H1 (cell line): Measurements from ENCODE around the gene PITPNB. TPM values are rescaled to one million over a fixed set of nuclear protein-coding genes. Genes with fewer than 3 reads are reported as not detected.

Experiments used
- ASH2L ChIP-seq: fragments of 200-600, 300-600 bp; sonication (generic); IDR thresholded peaks from one replicate; pipeline ENCODE4 v1.7.1; 2017; ENCODE audit warnings: low read length
- RFX5 ChIP-seq: IDR thresholded peaks from 2 replicates; pipeline ENCODE4 v1.6.1; 2011; ENCODE audit warnings: low read depth, low read length, improper control_type of control experiment, borderline replicate concordance
- polyA plus RNA-seq, 7 experiments: library from polyadenylated mRNA; depleted of rRNA in 3 of 7; stranded (reverse) in 5 of 7; unstranded in 2 of 7; fragments of >200 nt in 5 of 7; fragments of 200-250 nt in 2 of 7; gene quantifications; 1 replicate in 5 of 7; 2 replicates in 1 of 7; 4 replicates in 1 of 7; pipeline versions ENCODE4 v1.2.1 to v1.2.3, GENCODE V29; 2011 to 2013; ENCODE audit warnings: missing spikeins in 2 of 7, mixed read lengths in 2 of 7
- total RNA-seq: library from RNA; stranded (reverse); fragmentation: NEBNext Ultra II Directional; extraction: Animal tissue kit (Norgen Biotek cat#: 25700); gene quantifications from 2 replicates; pipeline ENCODE4 v1.2.1, GENCODE V29; 2021
- TF ChIP-seq, protein P1 (sequence below): IDR thresholded peaks from 2 replicates; pipeline ENCODE4 v1.6.1; 2012; ENCODE audit warnings: inconsistent platforms
- TF ChIP-seq, protein P2 (sequence below), 3 experiments: IDR thresholded peaks; 1 replicate in 2 of 3; 2 replicates in 1 of 3; pipeline versions ENCODE4 v1.5.1 to v1.6.1; 2011; ENCODE audit warnings: low read length in 3 of 3, mild to moderate bottlenecking in 3 of 3, inconsistent platforms in 2 of 3, low read depth in 1 of 3, moderate library complexity in 1 of 3; ENCODE audit not compliant: insufficient read depth in 1 of 3; ENCODE audit errors: control extremely low read depth in 1 of 3

Gene PITPNB
- total and polyA plus RNA-seq, 2 of the 8 experiments (the other 6 are each of a cell fraction or from before 2014, with no cell fraction given) = 24.6 to 89.3 TPM

DNA sequence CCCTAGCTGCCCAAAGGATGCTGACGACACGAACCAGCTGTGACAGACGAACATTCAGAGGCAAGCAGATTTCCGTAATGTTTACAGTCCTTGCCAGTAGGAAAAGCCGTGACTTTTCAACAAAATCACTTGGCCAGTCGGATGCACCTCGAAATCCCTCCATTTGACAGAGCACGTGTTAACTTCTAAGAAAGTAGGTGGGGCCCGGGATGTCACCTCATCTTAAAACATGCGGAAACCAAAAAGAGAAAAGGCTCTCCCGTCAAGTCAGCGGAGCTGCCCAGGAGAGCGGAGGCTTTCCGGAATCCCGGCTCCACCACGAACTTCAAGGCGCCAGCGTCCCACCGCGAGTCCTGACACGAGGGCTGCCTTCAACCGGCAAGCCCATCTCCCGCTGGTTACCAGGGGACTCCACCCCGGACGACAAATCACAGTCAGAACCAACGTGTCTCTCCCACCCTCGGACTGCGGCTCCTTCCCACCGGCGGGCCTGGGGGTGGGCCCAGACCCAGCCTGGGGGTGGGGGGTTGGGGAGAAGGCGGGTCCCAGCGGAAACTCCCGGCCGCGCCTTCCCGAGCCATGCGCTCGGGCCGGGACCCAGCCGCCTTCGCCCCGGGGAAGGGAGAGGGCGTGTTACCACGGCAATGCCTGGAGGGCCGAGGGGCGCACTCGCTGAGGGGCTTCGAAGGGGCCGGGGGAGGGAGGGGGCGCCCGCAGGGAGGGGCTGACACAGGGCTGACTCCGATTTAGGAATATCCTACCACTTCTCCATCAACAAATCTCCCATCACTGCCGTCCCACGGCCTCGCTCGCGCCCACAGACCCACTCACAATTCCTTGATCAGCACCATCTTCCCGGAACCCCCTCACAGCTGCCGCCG, 475 bp downstream of the PITPNB start (continued):
- no peak for TF ChIP-seq RFX5
- TF ChIP-seq ASH2L = peak; percentile 35
- TF ChIP-seq, protein P1, sequence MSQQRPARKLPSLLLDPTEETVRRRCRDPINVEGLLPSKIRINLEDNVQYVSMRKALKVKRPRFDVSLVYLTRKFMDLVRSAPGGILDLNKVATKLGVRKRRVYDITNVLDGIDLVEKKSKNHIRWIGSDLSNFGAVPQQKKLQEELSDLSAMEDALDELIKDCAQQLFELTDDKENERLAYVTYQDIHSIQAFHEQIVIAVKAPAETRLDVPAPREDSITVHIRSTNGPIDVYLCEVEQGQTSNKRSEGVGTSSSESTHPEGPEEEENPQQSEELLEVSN = peak; percentile 75
- TF ChIP-seq, protein P2, sequence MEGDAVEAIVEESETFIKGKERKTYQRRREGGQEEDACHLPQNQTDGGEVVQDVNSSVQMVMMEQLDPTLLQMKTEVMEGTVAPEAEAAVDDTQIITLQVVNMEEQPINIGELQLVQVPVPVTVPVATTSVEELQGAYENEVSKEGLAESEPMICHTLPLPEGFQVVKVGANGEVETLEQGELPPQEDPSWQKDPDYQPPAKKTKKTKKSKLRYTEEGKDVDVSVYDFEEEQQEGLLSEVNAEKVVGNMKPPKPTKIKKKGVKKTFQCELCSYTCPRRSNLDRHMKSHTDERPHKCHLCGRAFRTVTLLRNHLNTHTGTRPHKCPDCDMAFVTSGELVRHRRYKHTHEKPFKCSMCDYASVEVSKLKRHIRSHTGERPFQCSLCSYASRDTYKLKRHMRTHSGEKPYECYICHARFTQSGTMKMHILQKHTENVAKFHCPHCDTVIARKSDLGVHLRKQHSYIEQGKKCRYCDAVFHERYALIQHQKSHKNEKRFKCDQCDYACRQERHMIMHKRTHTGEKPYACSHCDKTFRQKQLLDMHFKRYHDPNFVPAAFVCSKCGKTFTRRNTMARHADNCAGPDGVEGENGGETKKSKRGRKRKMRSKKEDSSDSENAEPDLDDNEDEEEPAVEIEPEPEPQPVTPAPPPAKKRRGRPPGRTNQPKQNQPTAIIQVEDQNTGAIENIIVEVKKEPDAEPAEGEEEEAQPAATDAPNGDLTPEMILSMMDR (IDR thresholded peaks at IDR 0.05; ENCODE audit: control extremely low read depth in 1 of 3, insufficient read depth in 1 of 3, low read depth in 1 of 3, low read length in 3 of 3) = no peak
